VCaP (cell line): ENCODE measurements around the gene TBX19.

Source experiments
- H3K27ac ChIP-seq: fragments of 450-650 bp; 2 replicates; pipeline ENCODE4 v1.5.1; 2017
- CTCF ChIP-seq: fragments of 450-650 bp; conservative IDR thresholded peaks from 2 replicates; pipeline ENCODE4 v1.5.1; 2017; ENCODE audit warnings: mild to moderate bottlenecking, moderate library complexity

Gene TBX19

GRCh38 chr1:168303716-168304540 lies 23.3 kb downstream of the TBX19 start:
- H3K27ac ChIP-seq = no peak overlapping the region
- no peak for TF ChIP-seq CTCF

GRCh38 chr1:168304865-168305264 lies 24.2 kb downstream of the TBX19 start:
- no peak overlapping the region for H3K27ac ChIP-seq
- TF ChIP-seq CTCF = no peak

- TF ChIP-seq CTCF = no peak
- H3K27ac ChIP-seq = no peak overlapping the region
These were observed 32.3 kb downstream of the TBX19 start for GRCh38 chr1:168312718-168313604.

- TF ChIP-seq CTCF = no peak
- no peak overlapping the region for H3K27ac ChIP-seq
These were observed 35.5 kb downstream of the TBX19 start for GRCh38 chr1:168316142-168316541.

- no peak overlapping the region for H3K27ac ChIP-seq
- TF ChIP-seq CTCF = no peak
These were observed 36.6 kb downstream of the TBX19 start for GRCh38 chr1:168317309-168317708.

GRCh38 chr1:168319691-168320090 lies 39.0 kb downstream of the TBX19 start:
- no peak overlapping the region for H3K27ac ChIP-seq
- no peak for TF ChIP-seq CTCF

- TF ChIP-seq CTCF = no peak
- H3K27ac ChIP-seq = no peak overlapping the region
These were observed 39.5 kb downstream of the TBX19 start for GRCh38 chr1:168320149-168320548.
